A549 (cell line): ENCODE data around the gene C17orf107. TPM values are rescaled to one million over a fixed set of nuclear protein-coding genes. Genes with fewer than 3 reads are reported as not detected.
A peak's percentile ranks its signal among the peaks of the same experiment; 100 is the strongest.

Source experiments
- ATAC-seq, 2 experiments: fragments of 200-7000 bp in 1 of 2; fragments of >200 bp in 1 of 2; cut with Nextera tagmentation in 1 of 2; cut with Tn5 transposase in 1 of 2; 3 replicates each; pipeline versions ENCODE4 v1.8.0 to v1.9.1; 2018 to 2020; ENCODE audit warnings: mild to moderate bottlenecking in 1 of 2, moderate library complexity in 1 of 2
- CTCF ChIA-PET: fragments of 300-600 bp; sonication (Branson Sonifier 250); formaldehyde crosslinking; extraction: SDS; loops from one replicate; lab custom pipeline; 2021; ENCODE audit warnings: antibody characterized with exemption, inconsistent platforms; lab: Yijun Ruan, JAX
- POLR2A ChIA-PET: fragments of 350-600 bp; formaldehyde crosslinking; extraction: SDS; loops from one replicate; lab custom pipeline; 2021; ENCODE audit warnings: antibody characterized with exemption, inconsistent platforms; lab: Yijun Ruan, JAX
- DNase-seq, 2 experiments: peaks; one replicate each; pipeline versions ENCODE4 v3.0.0 to v3.0.0-alpha.2; 2011 to 2016; ENCODE audit warnings: low read depth in 1 of 2, low spot score in 1 of 2
- FAIRE-seq: peaks from 2 replicates; lab custom pipeline; 2011; peaks lifted over from hg19 to GRCh38; lab: Jason Lieb, UNC
- H3K27ac ChIP-seq, 2 experiments: fragments of >200 bp; sonication (Bioruptor Twin); formaldehyde crosslinking; 3 replicates each; pipeline ENCODE4 v1.5.1; 2016 to 2017
- H3K4me1 ChIP-seq: fragments of >200 bp; sonication (Bioruptor Twin); formaldehyde crosslinking; 3 replicates; pipeline ENCODE4 v1.6.1; 2016
- H3K4me2 ChIP-seq: fragments of >200 bp; sonication (Bioruptor Twin); formaldehyde crosslinking; 3 replicates; pipeline ENCODE4 v1.6.1; 2016
- H3K4me3 ChIP-seq: fragments of >200 bp; sonication (Bioruptor Twin); formaldehyde crosslinking; 3 replicates; pipeline ENCODE4 v1.5.1; 2016
- H3K9me3 ChIP-seq: fragments of >200 bp; sonication (Bioruptor Twin); formaldehyde crosslinking; 3 replicates; pipeline ENCODE4 v1.6.1; 2016
- BHLHE40 ChIP-seq: IDR thresholded peaks from 2 replicates; pipeline ENCODE4 v1.6.1; 2012; ENCODE audit warnings: low read depth, low read length, inconsistent platforms
- CBX2 ChIP-seq: fragments of 200-600 bp; sonication (generic); IDR thresholded peaks from 2 replicates; pipeline ENCODE4 v1.6.1; 2016; ENCODE audit warnings: low read depth, mild to moderate bottlenecking, borderline replicate concordance
- CBX8 ChIP-seq: fragments of 200-600 bp; sonication (generic); IDR thresholded peaks from 2 replicates; pipeline ENCODE4 v1.6.1; 2016
- CEBPB ChIP-seq, 2 experiments: fragments of >200 bp in 1 of 2; sonication (Bioruptor Twin) in 1 of 2; formaldehyde crosslinking in 1 of 2; IDR thresholded peaks; 2 replicates each; pipeline ENCODE4 v1.6.1; 2012 to 2016
- CHD4 ChIP-seq: fragments of 200-600 bp; sonication (generic); IDR thresholded peaks from 2 replicates; pipeline ENCODE4 v1.6.1; 2016; ENCODE audit warnings: antibody characterized with exemption, mild to moderate bottlenecking, borderline replicate concordance
- EHMT2 ChIP-seq: fragments of 200-600 bp; sonication (generic); IDR thresholded peaks from 2 replicates; pipeline ENCODE4 v1.6.1; 2016; ENCODE audit warnings: antibody characterized with exemption, low read depth, mild to moderate bottlenecking, moderate library complexity
- ELK1 ChIP-seq: fragments of 150-350 bp; IDR thresholded peaks from 2 replicates; pipeline ENCODE4 v1.6.1; 2014; ENCODE audit warnings: low read depth, mild to moderate bottlenecking, low read length
- FOSL2 ChIP-seq, 2 experiments: fragments of 450-650 bp in 1 of 2; fragments of >200 bp in 1 of 2; sonication (Bioruptor Twin) in 1 of 2; formaldehyde crosslinking; IDR thresholded peaks; 2 replicates each; pipeline versions ENCODE4 v1.5.0 to v1.6.1; 2016 to 2020; ENCODE audit warnings: mild to moderate bottlenecking in 1 of 2, moderate library complexity in 1 of 2
- HES2 ChIP-seq: fragments of >200 bp; sonication (Bioruptor Twin); formaldehyde crosslinking; IDR thresholded peaks from 2 replicates; pipeline ENCODE4 v1.6.1; 2016
- HOXA7 ChIP-seq: fragments of 250-450 bp; sonication (Bioruptor Pico); IDR thresholded peaks from 2 replicates; pipeline ENCODE4 v1.5.0; 2020; ENCODE audit warnings: mild to moderate bottlenecking, moderate library complexity
- HOXB13 ChIP-seq: fragments of 250-450 bp; sonication (Bioruptor Pico); IDR thresholded peaks from 2 replicates; pipeline ENCODE4 v1.5.0; 2020; ENCODE audit warnings: low read depth, mild to moderate bottlenecking, moderate library complexity
- JUN ChIP-seq, 2 experiments: fragments of >200 bp; sonication (Bioruptor Twin); formaldehyde crosslinking; IDR thresholded peaks; 2 replicates in 1 of 2; 3 replicates in 1 of 2; pipeline ENCODE4 v1.6.1; 2016 to 2017
- MAX ChIP-seq: IDR thresholded peaks from 2 replicates; pipeline ENCODE4 v1.6.1; 2012
- MAZ ChIP-seq: fragments of 150-350 bp; IDR thresholded peaks from 2 replicates; pipeline ENCODE4 v1.6.1; 2014; ENCODE audit warnings: antibody characterized with exemption, low read depth, low read length, borderline replicate concordance
- NFE2L2 ChIP-seq: fragments of 150-350 bp; conservative IDR thresholded peaks from 2 replicates; pipeline ENCODE4 v1.6.1; 2014; ENCODE audit warnings: low read length
- NR3C1 ChIP-seq: fragments of >200 bp; sonication (Bioruptor Twin); formaldehyde crosslinking; IDR thresholded peaks from 3 replicates; pipeline ENCODE4 v1.6.1; 2017
- PBX3 ChIP-seq: IDR thresholded peaks from 2 replicates; pipeline ENCODE4 v1.6.1; 2012
- PHF8 ChIP-seq: fragments of 200-600 bp; sonication (generic); IDR thresholded peaks from 2 replicates; pipeline ENCODE4 v1.6.1; 2016; ENCODE audit warnings: low read depth, mild to moderate bottlenecking, antibody characterized with exemption, moderate library complexity, borderline replicate concordance
- POLR2A ChIP-seq: IDR thresholded peaks from 2 replicates; pipeline ENCODE4 v1.6.1; 2012; ENCODE audit warnings: mild to moderate bottlenecking, low read length
- POLR2AphosphoS2 ChIP-seq: conservative IDR thresholded peaks from 2 replicates; pipeline ENCODE4 v1.6.1; 2012; ENCODE audit warnings: low read length, improper control_type of control experiment, inconsistent platforms
- RARB ChIP-seq: fragments of 250-450 bp; sonication (Bioruptor Pico); IDR thresholded peaks from 2 replicates; pipeline ENCODE4 v1.8.0; 2021; ENCODE audit warnings: mild to moderate bottlenecking, moderate library complexity
- RCOR1 ChIP-seq: fragments of 150-350 bp; IDR thresholded peaks from 2 replicates; pipeline ENCODE4 v1.6.1; 2014; ENCODE audit warnings: antibody characterized with exemption, low read length, low read depth
- REST ChIP-seq: fragments of 200-600 bp; sonication (generic); IDR thresholded peaks from 2 replicates; pipeline ENCODE4 v1.6.1; 2016; ENCODE audit warnings: antibody characterized with exemption, mild to moderate bottlenecking, moderate library complexity
- RFX5 ChIP-seq: fragments of 450-650 bp; IDR thresholded peaks from 2 replicates; pipeline ENCODE4 v1.7.1; 2014; ENCODE audit warnings: antibody characterized with exemption, mild to moderate bottlenecking, moderate library complexity
- RNF2 ChIP-seq: fragments of 200-600 bp; sonication (generic); IDR thresholded peaks from 2 replicates; pipeline ENCODE4 v1.6.1; 2016; ENCODE audit warnings: low read depth, mild to moderate bottlenecking, antibody characterized with exemption, moderate library complexity, borderline replicate concordance
- SMC3 ChIP-seq: fragments of >200 bp; sonication (Bioruptor Twin); formaldehyde crosslinking; IDR thresholded peaks from 3 replicates; pipeline ENCODE4 v1.6.1; 2018; ENCODE audit warnings: inconsistent platforms
- SREBF2 ChIP-seq: fragments of 450-650 bp; IDR thresholded peaks from 2 replicates; pipeline ENCODE4 v1.6.1; 2014; ENCODE audit warnings: mild to moderate bottlenecking, moderate library complexity
- ZSCAN20 ChIP-seq: fragments of 250-450 bp; sonication (Bioruptor Pico); IDR thresholded peaks from 2 replicates; pipeline ENCODE4 v1.8.0; 2022; ENCODE audit warnings: mild to moderate bottlenecking, moderate library complexity
- WGBS: methylation state at CpG from one replicate; pipeline ENCODE4 v1.1.6; 2017; ENCODE audit errors: missing lambda C conversion rate; 5-methylcytosine and 5-hydroxymethylcytosine counted together
- polyA plus RNA-seq, 4 experiments: library from polyadenylated mRNA; depleted of rRNA in 3 of 4; stranded (reverse); fragments of >200 nt; fragmentation: RNase III in 1 of 4; extraction: RNeasy Plus Mini Kit Qiagen cat#74134 plus additional on column Dnase treatment in 1 of 4; gene quantifications; 2 replicates in 3 of 4; 3 replicates in 1 of 4; pipeline ENCODE4 v1.2.3, GENCODE V29; 2011 to 2017

The C17orf107 gene
- polyA plus RNA-seq, 2 of the 4 experiments (the other 2 are of a cell fraction), result 0.13 to 0.30 TPM

- Histone ChIP-seq H3K4me1 (no peaks in the 10 kb centered on the region), H3K4me2 (no peak overlapping the region), H3K9me3 (no peaks in the 10 kb centered on the region), H3K27ac (no peak overlapping the region), H3K4me3 (no peak overlapping the region)
- ChIA-PET CTCF (interaction anchor here (0.6 to 14.1 kb wide), 5 partner anchors 9 to 173 kb away, joined by 3 to 271 read pairs (median 4); partner anchors contain the start of genes C17orf107, CHRNE, GLTPD2 and VMO1), POLR2A (interaction anchor here (0.5 kb wide), 1 partner anchor 9 kb away, joined by 3 read pairs; no protein-coding TSS in a partner anchor)
- DNase-seq (no peak), ATAC-seq (no peak), FAIRE-seq (no peak)
- TF ChIP-seq POLR2A (no peak), PHF8 (no peak), JUN (IDR thresholded peaks at IDR 0.05) (no peak), BHLHE40 (no peak), EHMT2 (no peak), MAZ (no peak), CBX8 (no peak), ZSCAN20 (CRISPR knock-in tag) (no peak), FOSL2 (IDR thresholded peaks at IDR 0.05) (no peak), FOSL2 (CRISPR knock-in tag; IDR thresholded peaks at IDR 0.05) (no peak), CHD4 (no peak), REST (no peak), SMC3 (no peak), CBX2 (no peak), HOXA7 (CRISPR knock-in tag) (no peak), RARB (CRISPR knock-in tag) (no peak), MAX (no peak)
- WGBS, result 85% methylated on average over 18 of the region's 18 CpGs
Observed at GRCh38 chr17:4893272-4893671, 6.1 kb upstream of the C17orf107 start.

GRCh38 chr17:4893721-4894560, 5.4 kb upstream of the C17orf107 start:
- no peak for FAIRE-seq
- no peak for DNase-seq
- POLR2A ChIA-PET, result interaction anchor here (0.5 kb wide), 1 partner anchor 10 kb away, joined by 3 read pairs; no protein-coding TSS in a partner anchor
- no peak overlapping the region for H3K4me3 ChIP-seq
- CTCF ChIA-PET, result interaction anchor here (0.7 to 7.2 kb wide), 9 partner anchors 8 to 329 kb away, joined by 3 to 83 read pairs (median 5); partner anchors contain the start of genes ARRB2, C17orf107 and CHRNE
- TF ChIP-seq PBX3, result no peak
- no peak for TF ChIP-seq RNF2
- TF ChIP-seq CBX2, result no peak
- no peak for TF ChIP-seq SMC3
- TF ChIP-seq HOXB13 (CRISPR knock-in tag), result no peak
- TF ChIP-seq NR3C1, result no peak
- TF ChIP-seq ELK1, result no peak
- no peak for TF ChIP-seq RCOR1
- no peak for TF ChIP-seq HES2
- TF ChIP-seq POLR2AphosphoS2, result no peak
- no peak for TF ChIP-seq CEBPB (IDR thresholded peaks at IDR 0.05)
- no peak for TF ChIP-seq SREBF2
- TF ChIP-seq NFE2L2, result no peak
- TF ChIP-seq RFX5, result no peak
- ATAC-seq, result peak in 1 of 2 experiments; percentile 6; a peak in 2 of 6 replicates
- WGBS, result 93% methylated on average over 24 of the region's 31 CpGs
- no peak overlapping the region for H3K27ac ChIP-seq
- no peaks in the 10 kb centered on the region for H3K4me1 ChIP-seq
- no peak overlapping the region for H3K4me2 ChIP-seq
- H3K9me3 ChIP-seq, result no peaks in the 10 kb centered on the region
